Peyer's patch (tissue), 4 donors: ENCODE results near the gene GRAMD2A. TPM values are rescaled to one million over a fixed set of nuclear protein-coding genes. Genes with fewer than 3 reads are reported as not detected.

ENCODE experiments used
- DNase-seq, 3 donors: peaks; one replicate each; pipeline ENCODE4 v3.0.0-alpha.2; 2017 to 2019
- H3K27ac ChIP-seq, 4 donors: fragments of 200-600 bp; sonication (generic); one replicate each; pipeline ENCODE4 v1.5.1; 2016 to 2019
- H3K27me3 ChIP-seq, 2 donors: fragments of 200-600 bp; sonication (generic); one replicate each; pipeline ENCODE4 v1.5.1; 2019
- H3K36me3 ChIP-seq, 3 donors: fragments of 200-600 bp; sonication (generic); one replicate each; pipeline ENCODE4 v1.5.1; 2016 to 2019
- H3K4me1 ChIP-seq, 4 donors: fragments of 200-600 bp; sonication (generic); one replicate each; pipeline ENCODE4 v1.5.1; 2016 to 2019
- H3K4me3 ChIP-seq, 4 donors: fragments of 200-600 bp; sonication (generic); 1 replicate in 3 of 4; 2 replicates in 1 of 4; pipeline ENCODE4 v1.5.1; 2016 to 2019; ENCODE audit warnings: mild to moderate bottlenecking in 1 of 4
- H3K9me3 ChIP-seq, 4 donors: fragments of 200-600 bp; sonication (generic); one replicate each; pipeline ENCODE4 v1.5.1; 2016 to 2019; ENCODE audit warnings: mild to moderate bottlenecking in 1 of 4
- CTCF ChIP-seq, 6 experiments: fragments of 450-650 bp in 4 of 6; fragments of 200-600 bp in 2 of 6; sonication (generic) in 1 of 6; IDR thresholded peaks; one replicate each; pipeline ENCODE4 v1.5.1; 2017 to 2019; ENCODE audit warnings: antibody characterized with exemption in 6 of 6, mild to moderate bottlenecking in 3 of 6, moderate library complexity in 1 of 6
- POLR2A ChIP-seq, 2 donors: fragments of 450-650 bp; IDR thresholded peaks; one replicate each; pipeline ENCODE4 v1.5.1; 2017; ENCODE audit warnings: antibody characterized with exemption in 2 of 2, mild to moderate bottlenecking in 2 of 2, moderate library complexity in 2 of 2
- total RNA-seq, 4 donors: library from RNA; depleted of rRNA; stranded (reverse); fragments of >200 nt; gene quantifications; one replicate each; pipeline ENCODE4 v1.1.0, GENCODE V29; 2016

The GRAMD2A gene
- total RNA-seq, 4 donors from 2014 or later = 3.3 to 27.8 (median 20.4) TPM

DNA sequence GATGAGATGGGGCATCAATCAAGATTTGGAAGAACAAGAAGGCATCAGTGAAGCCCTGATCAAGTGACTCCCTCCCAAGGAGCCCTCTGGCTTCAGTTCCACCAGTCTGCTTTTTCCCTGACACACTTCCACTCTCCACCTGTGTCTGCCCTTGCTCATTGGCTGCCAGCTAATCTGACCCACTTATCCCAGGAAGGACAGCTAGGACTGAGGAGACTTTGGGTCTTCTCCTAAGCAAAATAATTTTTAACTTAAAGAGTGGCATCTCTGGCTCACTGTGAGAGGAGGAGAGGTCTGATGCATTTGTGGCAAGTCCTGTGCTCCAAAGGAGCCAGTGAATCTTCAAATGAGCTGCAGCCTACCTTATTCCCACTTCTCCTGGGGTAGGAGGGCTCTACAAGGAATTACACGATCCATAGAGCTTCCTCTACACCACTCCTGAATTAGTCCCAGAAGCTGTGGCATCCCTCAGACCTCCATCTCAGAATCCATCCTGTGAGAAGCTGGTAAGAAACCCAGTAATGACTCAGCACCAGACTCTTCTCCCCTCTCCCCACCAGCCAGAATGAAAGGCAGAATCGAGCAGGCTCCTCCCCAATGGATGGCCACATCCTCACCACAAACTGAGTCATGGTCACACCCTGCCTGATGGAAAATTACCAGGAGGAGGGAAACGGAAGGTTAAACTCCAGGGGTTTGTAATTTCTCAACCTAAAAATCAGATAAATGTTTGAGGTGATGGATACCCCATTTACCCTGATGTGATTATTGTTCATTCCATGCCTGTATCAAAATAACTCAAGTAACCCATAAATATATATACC lies 39.7 kb upstream of the GRAMD2A start:
- peaks cover 0 to 18% (median 0%) of the 10 kb centered on the region in 3 donors for H3K36me3 ChIP-seq
- no peaks in the 10 kb centered on the region for H3K9me3 ChIP-seq
- no peak for TF ChIP-seq CTCF (IDR thresholded peaks at IDR 0.05)
- no peak for TF ChIP-seq POLR2A (IDR thresholded peaks at IDR 0.05)
- no peak overlapping the region for H3K4me3 ChIP-seq
- H3K4me1 ChIP-seq = peaks cover 0 to 20% (median 0%) of the 10 kb centered on the region in 4 donors
- H3K27ac ChIP-seq = peak overlapping the region in 3 of 4 donors; percentile 5 to 15 (median 8)
- peak in 1 of 3 donors; percentile 75 for DNase-seq
- no peaks in the 10 kb centered on the region for H3K27me3 ChIP-seq

GRCh38 chr15:72236381-72237003 lies 38.9 kb upstream of the GRAMD2A start:
- no peaks in the 10 kb centered on the region for H3K9me3 ChIP-seq
- H3K4me3 ChIP-seq = no peak overlapping the region
- peaks cover 0 to 27% (median 0%) of the 10 kb centered on the region in 4 donors for H3K4me1 ChIP-seq
- TF ChIP-seq CTCF (IDR thresholded peaks at IDR 0.05) (no peak), POLR2A (IDR thresholded peaks at IDR 0.05) (no peak)
- peaks cover 0 to 10% (median 0%) of the 10 kb centered on the region in 3 donors for H3K36me3 ChIP-seq
- H3K27me3 ChIP-seq = no peaks in the 10 kb centered on the region
- DNase-seq = no peak
- no peak overlapping the region for H3K27ac ChIP-seq

- DNase-seq = no peak
- H3K4me3 ChIP-seq = no peak overlapping the region
- TF ChIP-seq POLR2A (IDR thresholded peaks at IDR 0.05) (no peak), CTCF (IDR thresholded peaks at IDR 0.05) (no peak)
- no peaks in the 10 kb centered on the region for H3K9me3 ChIP-seq
- peaks cover 0 to 27% (median 0%) of the 10 kb centered on the region in 4 donors for H3K4me1 ChIP-seq
- H3K27me3 ChIP-seq = no peaks in the 10 kb centered on the region
- H3K36me3 ChIP-seq = no peaks in the 10 kb centered on the region
- no peak overlapping the region for H3K27ac ChIP-seq
These were observed 37.7 kb upstream of the GRAMD2A start for GRCh38 chr15:72235298-72235697.

GRCh38 chr15:72233769-72234168 lies 36.2 kb upstream of the GRAMD2A start:
- no peak overlapping the region for H3K4me3 ChIP-seq
- H3K27me3 ChIP-seq = no peaks in the 10 kb centered on the region
- no peaks in the 10 kb centered on the region for H3K9me3 ChIP-seq
- no peaks in the 10 kb centered on the region for H3K36me3 ChIP-seq
- TF ChIP-seq CTCF (IDR thresholded peaks at IDR 0.05) (no peak), POLR2A (IDR thresholded peaks at IDR 0.05) (no peak)
- H3K4me1 ChIP-seq = peaks cover 0 to 35% (median under 1%) of the 10 kb centered on the region in 4 donors
- H3K27ac ChIP-seq = no peak overlapping the region
- DNase-seq = no peak

DNA sequence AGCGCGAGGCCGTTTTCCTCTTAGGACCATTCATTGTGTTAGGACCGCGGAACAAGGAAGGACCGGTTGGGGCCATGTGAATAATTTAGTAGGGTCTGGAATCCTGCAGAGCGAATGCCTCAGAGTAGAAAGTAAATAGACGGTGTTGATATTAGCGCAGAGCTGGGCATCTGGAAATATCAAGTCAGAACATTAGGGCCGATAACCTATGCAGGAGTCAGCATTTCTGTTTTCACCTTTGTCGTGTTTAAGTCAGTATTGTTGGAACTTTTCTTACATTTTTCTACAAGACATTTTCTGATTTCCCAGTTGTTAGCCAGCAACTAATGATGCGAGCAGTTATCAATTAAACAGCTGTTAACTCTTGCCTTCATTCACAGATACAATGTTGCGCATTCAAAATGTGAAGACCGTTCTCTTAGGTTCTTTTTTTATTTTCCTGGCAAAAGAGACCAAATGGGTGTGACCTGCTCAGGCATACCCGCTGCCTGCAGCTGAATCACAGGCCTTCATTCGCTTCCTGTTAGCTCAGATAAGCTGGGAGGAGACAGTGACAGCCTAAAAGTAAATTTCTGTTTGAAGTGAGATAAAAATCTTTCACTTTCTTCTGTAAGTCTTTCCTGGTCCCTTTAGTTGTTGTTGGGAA lies 34.4 kb upstream of the GRAMD2A start:
- peak in 1 of 3 donors; percentile 64 for DNase-seq
- H3K4me3 ChIP-seq = peak overlapping the region; percentile 89 to 96 (median 94)
- no peak for TF ChIP-seq POLR2A (IDR thresholded peaks at IDR 0.05)
- TF ChIP-seq CTCF (IDR thresholded peaks at IDR 0.05) = no peak
- no peaks in the 10 kb centered on the region for H3K27me3 ChIP-seq
- H3K9me3 ChIP-seq = no peaks in the 10 kb centered on the region
- H3K36me3 ChIP-seq = no peaks in the 10 kb centered on the region
- peaks cover under 1 to 44% (median 5%) of the 10 kb centered on the region in 4 donors for H3K4me1 ChIP-seq
- H3K27ac ChIP-seq = peak overlapping the region; percentile 86 to 98 (median 98)
